Caco-2 (cell line): ENCODE data around the gene ADARB2. TPM values are rescaled to one million over a fixed set of nuclear protein-coding genes. Genes with fewer than 3 reads are reported as not detected.

Experiments
- BruUV-seq: library from RNA; stranded (reverse); fragments of 400-500 nt; replicated peaks from 2 replicates; lab custom pipeline; 2021; lab: Mats Ljungman, UMichigan
- CTCF ChIA-PET: fragments of 300-600 bp; sonication (Branson Sonifier 250); formaldehyde crosslinking; loops from one replicate; lab custom pipeline; 2022; ENCODE audit warnings: antibody characterized with exemption; lab: Charles Lee
- POLR2A ChIA-PET: fragments of 300-600 bp; sonication (Branson Sonifier 250); formaldehyde crosslinking; loops from one replicate; lab custom pipeline; 2022; ENCODE audit warnings: antibody characterized with exemption; lab: Charles Lee
- DNase-seq, 2 experiments: peaks; one replicate each; pipeline versions ENCODE4 v3.0.0 to v3.0.0-alpha.2; 2020 to 2022
- H3K27me3 ChIP-seq: replicated peaks from 2 replicates; pipeline ENCODE4 v1.6.0; 2011; ENCODE audit warnings: low read length; ENCODE audit not compliant: control insufficient read depth, insufficient read depth
- H3K36me3 ChIP-seq: 2 replicates; pipeline ENCODE4 v1.5.1; 2011; ENCODE audit warnings: low read length; ENCODE audit not compliant: control insufficient read depth, insufficient read depth
- H3K4me1 ChIP-seq: fragments of 250-450 bp; sonication (Bioruptor Pico); 2 replicates; pipeline ENCODE4 v1.5.1; 2020; ENCODE audit warnings: mild to moderate bottlenecking
- H3K4me3 ChIP-seq: 2 replicates; pipeline ENCODE4 v1.5.1; 2011; ENCODE audit warnings: low read depth, mild to moderate bottlenecking, control low read depth, low read length
- H3K9me3 ChIP-seq: fragments of 250-450 bp; sonication (Bioruptor Pico); 2 replicates; pipeline ENCODE4 v1.5.1; 2020; ENCODE audit warnings: mild to moderate bottlenecking, moderate library complexity
- H3K27ac Mint-ChIP-seq: one replicate; pipeline ENCODE4 v1.8.0; 2022; ENCODE audit warnings: mixed read lengths; ENCODE audit not compliant: unreplicated experiment
- H3K27me3 Mint-ChIP-seq: one replicate; pipeline ENCODE4 v1.8.0; 2022; ENCODE audit warnings: mixed read lengths; ENCODE audit not compliant: insufficient read depth, unreplicated experiment
- H3K36me3 Mint-ChIP-seq: one replicate; pipeline ENCODE4 v1.8.0; 2022; ENCODE audit warnings: mild to moderate bottlenecking, mixed read lengths; ENCODE audit not compliant: insufficient read depth, unreplicated experiment
- H3K4me1 Mint-ChIP-seq: one replicate; pipeline ENCODE4 v1.8.0; 2022; ENCODE audit warnings: low read depth, mixed read lengths; ENCODE audit not compliant: unreplicated experiment
- H3K4me3 Mint-ChIP-seq: one replicate; pipeline ENCODE4 v1.8.0; 2022; ENCODE audit warnings: mild to moderate bottlenecking, moderate library complexity, mixed read lengths; ENCODE audit not compliant: unreplicated experiment
- H3K9me3 Mint-ChIP-seq: one replicate; pipeline ENCODE4 v1.8.0; 2022; ENCODE audit warnings: mixed read lengths; ENCODE audit not compliant: unreplicated experiment
- intact Hi-C: fragments of 100-400 bp; cut with micrococcal nuclease; formaldehyde crosslinking; loops from one replicate; pipeline ENCODE4 v1.10.0; 2022; ENCODE audit not compliant: unreplicated experiment
- total RNA-seq: library from RNA; stranded (reverse); gene quantifications from 2 replicates; pipeline ENCODE4 v1.2.3, GENCODE V29; 2022
- TF ChIP-seq, protein P1 (sequence below), 2 experiments: fragments of 200-600 bp in 1 of 2; IDR thresholded peaks; 1 replicate in 1 of 2; 2 replicates in 1 of 2; pipeline versions ENCODE4 v1.5.1 to v1.8.0; 2011 to 2022; ENCODE audit warnings: antibody characterized with exemption in 1 of 2, control low read depth in 1 of 2, inconsistent platforms in 1 of 2, low read depth in 1 of 2, low read length in 1 of 2, mild to moderate bottlenecking in 1 of 2, moderate library complexity in 1 of 2; ENCODE audit not compliant: insufficient read depth in 1 of 2, severe bottlenecking in 1 of 2, unreplicated experiment in 1 of 2

ADARB2 gene
- total RNA-seq, 1 experiment from 2014 or later, result 0.27 TPM

DNA sequence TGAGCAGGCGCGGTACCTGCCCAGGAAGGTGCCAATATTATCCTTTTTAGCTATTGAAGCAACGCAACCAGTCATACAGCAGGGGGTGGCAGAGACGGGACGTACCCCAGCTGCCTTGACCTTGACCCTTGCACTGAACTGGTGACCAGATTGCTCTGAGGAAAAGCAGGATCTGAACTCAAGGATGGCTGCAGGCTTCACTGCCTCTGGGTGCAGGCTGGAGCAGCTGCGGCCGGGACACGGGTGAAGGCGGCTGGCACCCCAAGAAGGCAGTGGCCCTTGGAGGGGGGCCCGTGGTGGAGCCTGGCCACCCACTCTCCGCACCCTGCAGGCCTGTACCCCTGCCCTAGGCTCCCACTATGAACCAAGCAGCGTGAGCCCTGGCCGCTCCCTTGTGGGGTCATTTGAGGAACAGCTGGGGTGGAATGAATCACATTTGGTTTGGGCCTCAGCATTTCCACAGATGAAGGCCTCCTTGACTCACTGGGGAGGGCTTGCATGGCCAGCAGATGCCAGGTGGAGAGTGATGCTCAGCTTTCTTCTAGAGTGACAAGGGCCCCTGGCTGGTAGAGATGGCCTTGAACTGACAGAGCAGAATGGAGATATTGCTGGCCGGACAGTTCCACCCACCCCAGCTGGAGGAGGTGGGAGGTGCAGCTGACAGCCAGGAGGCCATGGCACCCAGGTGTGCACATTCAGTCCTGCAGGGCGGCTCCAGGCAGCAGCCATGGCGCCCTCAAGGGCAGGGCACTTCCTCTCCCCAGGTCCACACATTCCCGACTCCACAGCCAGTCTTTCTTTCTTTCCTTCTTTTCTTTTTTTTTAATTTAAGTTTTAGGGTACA lies 462.4 kb downstream of the ADARB2 start:
- Mint-ChIP-seq H3K27me3 (peaks cover 17% of the 10 kb centered on the region), H3K27ac (no peak overlapping the region), H3K36me3 (no peaks in the 10 kb centered on the region), H3K4me1 (no peaks in the 10 kb centered on the region), H3K4me3 (no peak overlapping the region), H3K9me3 (peaks cover 9% of the 10 kb centered on the region)
- no peak for DNase-seq
- no TSS peak for BruUV-seq
- peaks cover 1% of the 10 kb centered on the region for H3K27me3 ChIP-seq
- no peaks in the 10 kb centered on the region for H3K36me3 ChIP-seq
- no peaks in the 10 kb centered on the region for H3K4me1 ChIP-seq
- TF ChIP-seq, protein P1, sequence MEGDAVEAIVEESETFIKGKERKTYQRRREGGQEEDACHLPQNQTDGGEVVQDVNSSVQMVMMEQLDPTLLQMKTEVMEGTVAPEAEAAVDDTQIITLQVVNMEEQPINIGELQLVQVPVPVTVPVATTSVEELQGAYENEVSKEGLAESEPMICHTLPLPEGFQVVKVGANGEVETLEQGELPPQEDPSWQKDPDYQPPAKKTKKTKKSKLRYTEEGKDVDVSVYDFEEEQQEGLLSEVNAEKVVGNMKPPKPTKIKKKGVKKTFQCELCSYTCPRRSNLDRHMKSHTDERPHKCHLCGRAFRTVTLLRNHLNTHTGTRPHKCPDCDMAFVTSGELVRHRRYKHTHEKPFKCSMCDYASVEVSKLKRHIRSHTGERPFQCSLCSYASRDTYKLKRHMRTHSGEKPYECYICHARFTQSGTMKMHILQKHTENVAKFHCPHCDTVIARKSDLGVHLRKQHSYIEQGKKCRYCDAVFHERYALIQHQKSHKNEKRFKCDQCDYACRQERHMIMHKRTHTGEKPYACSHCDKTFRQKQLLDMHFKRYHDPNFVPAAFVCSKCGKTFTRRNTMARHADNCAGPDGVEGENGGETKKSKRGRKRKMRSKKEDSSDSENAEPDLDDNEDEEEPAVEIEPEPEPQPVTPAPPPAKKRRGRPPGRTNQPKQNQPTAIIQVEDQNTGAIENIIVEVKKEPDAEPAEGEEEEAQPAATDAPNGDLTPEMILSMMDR (IDR thresholded peaks at IDR 0.05; ENCODE audit: insufficient read depth in 1 of 2, low read depth in 1 of 2, low read length in 1 of 2, severe bottlenecking in 1 of 2, unreplicated experiment in 1 of 2), result no peak
- no peaks in the 10 kb centered on the region for H3K9me3 ChIP-seq
- H3K4me3 ChIP-seq, result no peak overlapping the region
- CTCF ChIA-PET, result no interaction called here
- intact Hi-C loops, result no loop called here
- POLR2A ChIA-PET, result no interaction called here

DNA sequence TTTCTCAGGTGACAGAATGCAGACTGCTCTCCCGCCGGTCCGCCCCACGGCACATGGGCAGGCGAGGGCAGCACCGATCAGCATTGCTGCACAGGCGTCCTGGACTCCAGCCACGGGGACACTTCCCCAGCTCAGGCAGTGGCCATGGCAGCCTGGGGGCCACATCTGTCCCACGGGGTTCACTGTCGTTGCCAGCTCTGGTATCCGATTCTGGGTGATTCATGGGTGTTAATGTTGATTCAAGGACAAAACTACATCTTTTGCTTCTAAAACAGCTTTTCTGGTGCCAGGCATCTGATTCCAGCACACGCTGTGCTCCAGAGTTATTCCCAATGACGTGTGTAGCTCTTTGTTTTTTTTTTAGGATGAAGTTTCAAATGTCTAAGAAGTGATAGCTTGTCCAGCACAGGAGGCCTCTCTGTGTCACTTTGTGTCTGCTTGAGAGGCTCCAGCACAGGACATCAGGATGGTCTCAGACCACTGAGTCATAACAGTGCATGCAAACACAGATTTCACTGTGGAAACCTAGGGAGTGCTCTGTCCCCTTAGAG lies 463.1 kb downstream of the ADARB2 start:
- Histone ChIP-seq H3K9me3 (no peaks in the 10 kb centered on the region), H3K4me3 (no peak overlapping the region), H3K27me3 (no peaks in the 10 kb centered on the region; the same call in 1 of the 2 replicates), H3K36me3 (no peaks in the 10 kb centered on the region), H3K4me1 (no peaks in the 10 kb centered on the region)
- H3K27ac Mint-ChIP-seq, result no peak overlapping the region
- H3K9me3 Mint-ChIP-seq, result peaks cover 9% of the 10 kb centered on the region
- H3K36me3 Mint-ChIP-seq, result no peaks in the 10 kb centered on the region
- ChIA-PET POLR2A (no interaction called here), CTCF (no interaction called here)
- no peak for DNase-seq
- peaks cover 14% of the 10 kb centered on the region for H3K27me3 Mint-ChIP-seq
- intact Hi-C loops, result no loop called here
- TF ChIP-seq, protein P1 (IDR thresholded peaks at IDR 0.05; ENCODE audit: insufficient read depth in 1 of 2, low read depth in 1 of 2, low read length in 1 of 2, severe bottlenecking in 1 of 2, unreplicated experiment in 1 of 2), result no peak
- no peak overlapping the region for H3K4me3 Mint-ChIP-seq
- no peaks in the 10 kb centered on the region for H3K4me1 Mint-ChIP-seq
- BruUV-seq, result no TSS peak

DNA sequence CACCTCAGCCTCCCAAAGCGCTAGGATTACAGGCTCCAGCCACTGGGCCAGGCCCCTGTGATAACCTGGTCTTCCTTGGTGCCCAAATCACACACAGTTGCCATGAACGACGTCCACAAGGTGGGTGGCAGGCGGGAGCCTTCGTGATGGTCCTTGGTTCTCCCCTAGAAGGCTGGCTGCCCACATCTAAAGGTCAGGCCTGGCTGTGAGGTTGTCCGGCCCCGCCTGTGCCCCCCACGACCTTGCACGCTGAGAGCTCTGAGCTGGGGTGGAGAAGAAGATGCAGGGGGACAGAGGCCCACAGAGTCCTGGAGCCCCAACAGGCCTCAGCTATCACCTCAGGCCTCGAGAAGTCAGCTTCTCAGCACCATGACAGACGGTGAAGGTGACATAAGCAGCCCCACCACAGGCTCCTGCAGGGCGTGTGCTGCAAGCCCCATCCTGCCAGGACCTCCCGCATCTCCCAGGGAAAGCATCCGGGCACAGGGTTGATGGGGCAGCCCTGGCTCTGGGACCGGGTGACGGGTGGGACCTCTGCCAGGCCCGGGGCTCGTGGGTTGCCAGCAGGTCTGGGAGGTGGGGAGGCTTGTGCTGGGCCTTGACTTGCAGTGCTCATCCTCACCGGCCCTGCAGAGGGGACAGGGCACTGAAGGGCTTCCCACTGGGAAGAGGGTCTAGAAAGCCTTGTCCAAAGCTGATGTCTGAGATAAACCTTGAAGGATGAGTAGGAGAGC lies 463.8 kb downstream of the ADARB2 start:
- ChIA-PET CTCF (no interaction called here), POLR2A (no interaction called here)
- no peak overlapping the region for H3K4me3 Mint-ChIP-seq
- no peak for DNase-seq
- BruUV-seq, result no TSS peak
- Histone ChIP-seq H3K4me3 (no peak overlapping the region), H3K36me3 (no peaks in the 10 kb centered on the region), H3K4me1 (no peaks in the 10 kb centered on the region), H3K9me3 (no peaks in the 10 kb centered on the region), H3K27me3 (no peaks in the 10 kb centered on the region)
- no peaks in the 10 kb centered on the region for H3K4me1 Mint-ChIP-seq
- H3K9me3 Mint-ChIP-seq, result peaks cover 5% of the 10 kb centered on the region
- TF ChIP-seq, protein P1 (IDR thresholded peaks at IDR 0.05; ENCODE audit: insufficient read depth in 1 of 2, low read depth in 1 of 2, low read length in 1 of 2, severe bottlenecking in 1 of 2, unreplicated experiment in 1 of 2), result no peak
- H3K27ac Mint-ChIP-seq, result no peak overlapping the region
- H3K36me3 Mint-ChIP-seq, result no peaks in the 10 kb centered on the region
- peaks cover 12% of the 10 kb centered on the region for H3K27me3 Mint-ChIP-seq
- intact Hi-C loops, result no loop called here
